Gastrocnemius medialis (tissue), 4 donors: ENCODE data around the gene PRPH2. TPM values are rescaled to one million over a fixed set of nuclear protein-coding genes. Genes with fewer than 3 reads are reported as not detected.

ENCODE experiments used
- ATAC-seq, 2 donors: fragments of 150-250 bp; one replicate each; pipeline ENCODE4 v1.9.1; 2016
- DNase-seq, 2 donors: peaks; one replicate each; pipeline ENCODE4 v3.0.0-alpha.2; 2019
- H3K27ac ChIP-seq, 4 donors: fragments of 200-600 bp; sonication (generic); 1 replicate in 1 of 4; 2 replicates in 3 of 4; pipeline ENCODE4 v1.5.1; 2016 to 2018; ENCODE audit warnings: mild to moderate bottlenecking in 2 of 4, moderate library complexity in 1 of 4
- H3K27me3 ChIP-seq, 3 donors: fragments of 200-600 bp; sonication (generic) in 2 of 3; 1 replicate in 1 of 3; 2 replicates in 2 of 3; pipeline versions ENCODE4 v1.5.1 to v1.6.0; 2016 to 2019; ENCODE audit warnings: mild to moderate bottlenecking in 1 of 3, moderate library complexity in 1 of 3
- H3K36me3 ChIP-seq, 2 donors: fragments of 200-600 bp; sonication (generic) in 1 of 2; one replicate each; pipeline ENCODE4 v1.5.1; 2017 to 2018
- H3K4me1 ChIP-seq, 2 donors: fragments of 200-600 bp; sonication (generic) in 1 of 2; one replicate each; pipeline ENCODE4 v1.5.1; 2016 to 2017; ENCODE audit warnings: mild to moderate bottlenecking in 2 of 2
- H3K4me3 ChIP-seq, 4 donors: fragments of 200-600 bp; sonication (generic) in 3 of 4; 1 replicate in 1 of 4; 2 replicates in 3 of 4; pipeline ENCODE4 v1.5.1; 2016 to 2019; ENCODE audit warnings: mild to moderate bottlenecking in 2 of 4
- H3K9me3 ChIP-seq, 3 donors: fragments of 200-600 bp; sonication (generic) in 2 of 3; 1 replicate in 1 of 3; 2 replicates in 2 of 3; pipeline ENCODE4 v1.5.1; 2016 to 2019
- POLR2A ChIP-seq, 2 donors: fragments of 450-650 bp; IDR thresholded peaks; one replicate each; pipeline ENCODE4 v1.6.1; 2017; ENCODE audit warnings: antibody characterized with exemption in 2 of 2, mild to moderate bottlenecking in 2 of 2, moderate library complexity in 2 of 2
- in situ Hi-C, 4 donors: fragments of 200-750 bp; cut with MboI; loops; one replicate each; pipeline versions ENCODE4 v1.15.0 to v1.8.0; 2017; ENCODE audit warnings: low sequenced_read_pairs in 4 of 4
- intact Hi-C: fragments of 100-400 bp; cut with DNase I; formaldehyde crosslinking; loops from one replicate; pipeline ENCODE4 v1.15.1; 2023; ENCODE audit warnings: low total_unique reads
- total RNA-seq, 4 donors: library from RNA; depleted of rRNA; stranded (reverse); fragments of >200 nt; gene quantifications; one replicate each; pipeline versions ENCODE4 v1.1.0 to v1.2.3, GENCODE V29; 2016
- TF ChIP-seq, protein P1 (sequence below), 5 experiments: fragments of 450-650 bp in 3 of 5; fragments of 200-600 bp in 2 of 5; sonication (generic) in 2 of 5; IDR thresholded peaks in 4 of 5; conservative IDR thresholded peaks in 1 of 5; 1 replicate in 4 of 5; 2 replicates in 1 of 5; pipeline ENCODE4 v1.5.1; 2016 to 2019; ENCODE audit warnings: antibody characterized with exemption in 5 of 5, mild to moderate bottlenecking in 3 of 5, moderate library complexity in 3 of 5

PRPH2 gene
- total RNA-seq, 4 donors from 2014 or later = 0.16 to 3.8 (median 1.8) TPM

- H3K4me1 ChIP-seq = peaks cover 36 to 43% of the 10 kb centered on the region in 2 donors
- DNase-seq = no peak
- no peak for TF ChIP-seq POLR2A (IDR thresholded peaks at IDR 0.05)
- TF ChIP-seq, protein P1, sequence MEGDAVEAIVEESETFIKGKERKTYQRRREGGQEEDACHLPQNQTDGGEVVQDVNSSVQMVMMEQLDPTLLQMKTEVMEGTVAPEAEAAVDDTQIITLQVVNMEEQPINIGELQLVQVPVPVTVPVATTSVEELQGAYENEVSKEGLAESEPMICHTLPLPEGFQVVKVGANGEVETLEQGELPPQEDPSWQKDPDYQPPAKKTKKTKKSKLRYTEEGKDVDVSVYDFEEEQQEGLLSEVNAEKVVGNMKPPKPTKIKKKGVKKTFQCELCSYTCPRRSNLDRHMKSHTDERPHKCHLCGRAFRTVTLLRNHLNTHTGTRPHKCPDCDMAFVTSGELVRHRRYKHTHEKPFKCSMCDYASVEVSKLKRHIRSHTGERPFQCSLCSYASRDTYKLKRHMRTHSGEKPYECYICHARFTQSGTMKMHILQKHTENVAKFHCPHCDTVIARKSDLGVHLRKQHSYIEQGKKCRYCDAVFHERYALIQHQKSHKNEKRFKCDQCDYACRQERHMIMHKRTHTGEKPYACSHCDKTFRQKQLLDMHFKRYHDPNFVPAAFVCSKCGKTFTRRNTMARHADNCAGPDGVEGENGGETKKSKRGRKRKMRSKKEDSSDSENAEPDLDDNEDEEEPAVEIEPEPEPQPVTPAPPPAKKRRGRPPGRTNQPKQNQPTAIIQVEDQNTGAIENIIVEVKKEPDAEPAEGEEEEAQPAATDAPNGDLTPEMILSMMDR (IDR thresholded peaks at IDR 0.05 in 4 of 5, conservative IDR thresholded peaks at IDR 0.05 in 1 of 5) = no peak
- H3K9me3 ChIP-seq = no peaks in the 10 kb centered on the region
- no peaks in the 10 kb centered on the region for H3K27me3 ChIP-seq
- intact Hi-C loops (no loop called here), in situ Hi-C loops (no loop called here)
- peak overlapping the region; percentile 27 to 79 (median 68) for H3K27ac ChIP-seq
- peaks cover 0 to 59% of the 10 kb centered on the region in 2 donors for H3K36me3 ChIP-seq
- ATAC-seq = peak in 1 of 2 donors; percentile 53
- no peak overlapping the region for H3K4me3 ChIP-seq
Observed at GRCh38 chr6:42690151-42690702, 32.2 kb downstream of the PRPH2 start.

DNA sequence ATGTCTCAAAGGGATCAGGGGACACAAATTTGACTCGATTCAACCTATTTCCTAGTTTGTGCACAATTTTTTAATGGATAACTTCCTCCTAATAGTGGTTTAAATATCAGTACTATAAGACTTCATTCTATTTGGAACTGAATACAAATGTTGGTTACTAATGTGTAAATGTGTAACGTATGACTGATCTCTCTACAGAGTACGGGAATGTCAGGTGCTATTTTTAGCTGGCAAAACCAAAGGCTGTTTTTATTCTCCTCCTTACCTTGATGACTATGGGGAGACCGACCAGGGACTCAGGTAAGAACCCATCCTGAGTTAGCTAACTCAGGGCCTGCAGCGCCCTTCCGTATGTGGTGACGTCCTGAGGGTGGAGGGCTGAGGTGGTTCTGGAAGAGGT, 33.0 kb downstream of the PRPH2 start:
- Histone ChIP-seq H3K27ac (peak overlapping the region; percentile 27 to 79 (median 65)), H3K9me3 (no peaks in the 10 kb centered on the region), H3K4me3 (no peak overlapping the region), H3K4me1 (peaks cover 29 to 34% of the 10 kb centered on the region in 2 donors), H3K36me3 (peaks cover 0 to 67% of the 10 kb centered on the region in 2 donors), H3K27me3 (no peaks in the 10 kb centered on the region)
- intact Hi-C loops = no loop called here
- no peak for TF ChIP-seq POLR2A (IDR thresholded peaks at IDR 0.05)
- TF ChIP-seq, protein P1 (IDR thresholded peaks at IDR 0.05 in 4 of 5, conservative IDR thresholded peaks at IDR 0.05 in 1 of 5) = no peak
- ATAC-seq (peak in 1 of 2 donors; percentile 45), DNase-seq (no peak)
- in situ Hi-C loops = no loop called here

DNA sequence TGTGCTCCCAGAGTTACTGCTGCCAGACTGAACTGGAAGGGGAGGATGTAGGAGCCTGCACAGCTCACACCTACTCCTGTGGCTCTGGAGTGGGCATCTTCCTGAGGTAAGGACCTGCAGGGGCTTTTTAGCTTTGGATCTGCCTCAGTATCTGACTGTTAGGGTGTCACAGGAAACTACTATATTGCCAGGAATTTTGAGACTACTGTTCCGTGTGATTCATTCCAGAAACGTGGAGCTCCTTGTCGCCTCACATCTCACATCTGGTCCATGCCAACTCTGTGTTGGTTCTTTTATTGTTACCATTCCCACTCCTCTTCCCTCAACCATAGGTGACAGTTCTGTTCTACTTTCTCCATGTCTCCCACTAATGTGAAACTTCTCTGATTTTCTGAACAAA, 34.1 kb downstream of the PRPH2 start:
- Histone ChIP-seq H3K27me3 (no peaks in the 10 kb centered on the region), H3K36me3 (peaks cover 0 to 78% of the 10 kb centered on the region in 2 donors), H3K9me3 (no peaks in the 10 kb centered on the region), H3K4me3 (no peak overlapping the region), H3K4me1 (peaks cover 19 to 25% of the 10 kb centered on the region in 2 donors), H3K27ac (peak overlapping the region in 3 of 4 donors; percentile 27 to 79 (median 60))
- intact Hi-C loops (no loop called here), in situ Hi-C loops (no loop called here)
- no peak for TF ChIP-seq POLR2A (IDR thresholded peaks at IDR 0.05)
- TF ChIP-seq, protein P1 (IDR thresholded peaks at IDR 0.05 in 4 of 5, conservative IDR thresholded peaks at IDR 0.05 in 1 of 5) = no peak
- no peak for DNase-seq
- no peak for ATAC-seq

DNA sequence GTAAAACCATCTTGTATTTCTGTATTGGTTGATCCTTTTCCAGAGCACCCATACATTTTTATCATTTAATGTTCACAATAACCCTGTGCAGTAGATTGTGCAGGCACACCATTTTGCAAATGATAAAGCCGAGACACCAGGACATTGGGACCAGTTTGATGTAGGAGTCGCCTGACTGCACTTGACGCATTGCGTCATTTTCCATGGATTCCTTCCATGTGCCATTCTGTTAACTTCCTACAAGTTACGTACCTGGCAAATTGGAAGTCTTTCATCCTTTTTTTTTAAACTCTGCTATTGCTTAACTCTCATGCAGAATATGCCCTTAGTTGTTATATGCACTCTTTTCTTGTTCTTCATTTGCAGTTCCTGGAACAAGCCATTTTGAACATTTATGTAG, 43.0 kb downstream of the PRPH2 start:
- Histone ChIP-seq H3K27me3 (no peaks in the 10 kb centered on the region), H3K9me3 (no peaks in the 10 kb centered on the region), H3K27ac (peak overlapping the region in 2 of 4 donors; percentile 80 to 92), H3K4me1 (peaks cover 24 to 28% of the 10 kb centered on the region in 2 donors), H3K4me3 (no peak overlapping the region), H3K36me3 (peaks cover 0 to 87% of the 10 kb centered on the region in 2 donors)
- ATAC-seq = no peak
- DNase-seq = no peak
- TF ChIP-seq POLR2A (IDR thresholded peaks at IDR 0.05) = no peak
- TF ChIP-seq, protein P1 (IDR thresholded peaks at IDR 0.05 in 4 of 5, conservative IDR thresholded peaks at IDR 0.05 in 1 of 5) = no peak
- intact Hi-C loops = no loop called here
- in situ Hi-C loops = no loop called here
